GM12878 (cell line): ENCODE results near the gene FCER2. TPM values are rescaled to one million over a fixed set of nuclear protein-coding genes. Genes with fewer than 3 reads are reported as not detected.

Experiments used
- ATAC-seq: fragments of 200-7000 bp; cut with Tn5 transposase; 3 replicates; pipeline ENCODE4 v1.9.1; 2020; ENCODE audit warnings: mild to moderate bottlenecking, moderate library complexity
- BruUV-seq: library from RNA; stranded (reverse); fragments of 400-500 nt; replicated peaks from 2 replicates; lab custom pipeline; 2021; lab: Mats Ljungman, UMichigan
- CTCF ChIA-PET: fragments of 300-600 bp; sonication (Branson Sonifier 250); formaldehyde crosslinking; extraction: SDS; loops from one replicate; lab custom pipeline; 2021; ENCODE audit warnings: inconsistent platforms; lab: Yijun Ruan, JAX
- POLR2A ChIA-PET: fragments of 350-600 bp; formaldehyde crosslinking; extraction: SDS; loops from one replicate; lab custom pipeline; 2021; ENCODE audit warnings: inconsistent platforms; lab: Charles Lee
- RAD21 ChIA-PET: fragments of 300-600 bp; sonication (Branson Sonifier 250); formaldehyde crosslinking; loops from one replicate; lab custom pipeline; 2023; ENCODE audit warnings: antibody characterized with exemption; ENCODE audit not compliant: unreplicated experiment; lab: Charles Lee
- SMC1A ChIA-PET: fragments of 300-600 bp; sonication (Branson Sonifier 250); formaldehyde crosslinking; loops from one replicate; lab custom pipeline; 2023; ENCODE audit not compliant: unreplicated experiment, uncharacterized antibody; lab: Charles Lee
- DNase-seq: peaks from one replicate; pipeline ENCODE4 v3.0.0-alpha.2; 2011; ENCODE audit warnings: low read depth, low spot score
- FAIRE-seq: peaks from 3 replicates; lab custom pipeline; 2011; peaks lifted over from hg19 to GRCh38; lab: Jason Lieb, UNC
- H2AFZ ChIP-seq: 2 replicates; pipeline ENCODE4 v1.6.0; 2011; ENCODE audit warnings: low read depth, low read length, control low read depth; ENCODE audit not compliant: control insufficient read depth
- H3K27ac ChIP-seq: 2 replicates; pipeline ENCODE4 v1.5.1; 2011; ENCODE audit warnings: control low read depth; ENCODE audit not compliant: control insufficient read depth, insufficient read depth
- H3K27me3 ChIP-seq, 2 experiments: replicated peaks in 1 of 2; 2 replicates each; pipeline versions ENCODE4 v1.6.0 to v1.6.1; 2011; ENCODE audit warnings: low read length in 1 of 2; ENCODE audit not compliant: control insufficient read depth in 2 of 2, insufficient read depth in 2 of 2
- H3K36me3 ChIP-seq, 2 experiments: 2 replicates each; pipeline ENCODE4 v1.5.1; 2011; ENCODE audit warnings: low read length in 1 of 2; ENCODE audit not compliant: control insufficient read depth in 2 of 2, insufficient read depth in 2 of 2
- H3K4me1 ChIP-seq: 2 replicates; pipeline ENCODE4 v1.6.1; 2011; ENCODE audit warnings: mild to moderate bottlenecking, low read length, moderate library complexity, mixed read lengths; ENCODE audit not compliant: control insufficient read depth, insufficient read depth
- H3K4me2 ChIP-seq: 2 replicates; pipeline ENCODE4 v1.6.0; 2011; ENCODE audit warnings: control low read depth; ENCODE audit not compliant: control insufficient read depth, insufficient read depth
- H3K4me3 ChIP-seq: fragments of 200-600 bp; sonication (generic); 2 replicates; pipeline ENCODE4 v1.5.1; 2016
- H3K79me2 ChIP-seq: 2 replicates; pipeline ENCODE4 v1.6.0; 2011; ENCODE audit warnings: low read length; ENCODE audit not compliant: control insufficient read depth, insufficient read depth
- H3K9ac ChIP-seq: 2 replicates; pipeline ENCODE4 v1.8.0; 2011; ENCODE audit warnings: low read length, control low read depth, mixed read lengths; ENCODE audit not compliant: control insufficient read depth, insufficient read depth
- H3K9me3 ChIP-seq: replicated peaks from 3 replicates; pipeline ENCODE4 v1.5.1; 2011; ENCODE audit warnings: mild to moderate bottlenecking, low read length; ENCODE audit not compliant: control insufficient read depth, insufficient read depth
- H4K20me1 ChIP-seq: 2 replicates; pipeline ENCODE4 v1.6.0; 2011; ENCODE audit not compliant: control insufficient read depth, insufficient read depth
- BACH1 ChIP-seq: fragments of 450-650 bp; IDR thresholded peaks from 2 replicates; pipeline ENCODE4 v1.6.1; 2017; ENCODE audit warnings: mild to moderate bottlenecking, borderline replicate concordance
- ESRRA ChIP-seq: IDR thresholded peaks from 2 replicates; pipeline ENCODE4 v1.6.1; 2012; ENCODE audit warnings: mild to moderate bottlenecking, low read length, improper control_type of control experiment
- FOXK2 ChIP-seq: fragments of 450-650 bp; IDR thresholded peaks from 2 replicates; pipeline ENCODE4 v1.6.1; 2017; ENCODE audit warnings: mild to moderate bottlenecking, moderate library complexity
- NBN ChIP-seq: fragments of 450-650 bp; IDR thresholded peaks from 2 replicates; pipeline ENCODE4 v1.6.1; 2016
- PRDM15 ChIP-seq: fragments of 450-650 bp; formaldehyde crosslinking; IDR thresholded peaks from 2 replicates; pipeline ENCODE4 v1.4.0; 2020; ENCODE audit warnings: mild to moderate bottlenecking, moderate library complexity
- SRF ChIP-seq, 2 experiments: IDR thresholded peaks; 2 replicates each; pipeline ENCODE4 v1.6.1; 2011; ENCODE audit warnings: low read depth in 2 of 2, low read length in 2 of 2, mild to moderate bottlenecking in 1 of 2, moderate library complexity in 1 of 2
- STAT3 ChIP-seq: IDR thresholded peaks from 2 replicates; pipeline ENCODE4 v1.6.1; 2011; ENCODE audit warnings: low read depth, low read length, improper control_type of control experiment
- SUZ12 ChIP-seq: fragments of 200-600 bp; sonication (generic); IDR thresholded peaks from one replicate; pipeline ENCODE4 v1.6.1; 2018; ENCODE audit warnings: antibody characterized with exemption, mild to moderate bottlenecking; ENCODE audit not compliant: unreplicated experiment
- TAF1 ChIP-seq: IDR thresholded peaks from 2 replicates; pipeline ENCODE4 v1.6.1; 2011; ENCODE audit warnings: mild to moderate bottlenecking, low read depth, low read length, borderline replicate concordance
- TARDBP ChIP-seq: IDR thresholded peaks from 2 replicates; pipeline ENCODE4 v1.6.1; 2016; ENCODE audit warnings: borderline replicate concordance
- ZSCAN29 ChIP-seq: fragments of 450-650 bp; IDR thresholded peaks from 2 replicates; pipeline ENCODE4 v1.6.1; 2017; ENCODE audit warnings: mild to moderate bottlenecking, moderate library complexity
- WGBS: methylation state at CpG from one replicate; pipeline ENCODE4 v1.1.6; 2016; ENCODE audit warnings: low lambda C conversion rate; ENCODE audit not compliant: insufficient replicate concordance, insufficient coverage; ENCODE audit errors: missing lambda C conversion rate; 5-methylcytosine and 5-hydroxymethylcytosine counted together
- in situ Hi-C: fragments of 300-500 bp; cut with MboI; formaldehyde crosslinking; loops from 9 replicates; pipeline ENCODE4 v1.14.3; 2018; ENCODE audit warnings: mixed read lengths
- intact Hi-C: fragments of 100-400 bp; cut with micrococcal nuclease; formaldehyde crosslinking; loops from one replicate; pipeline ENCODE4 v1.14.2; 2022; ENCODE audit not compliant: unreplicated experiment
- polyA plus RNA-seq, 11 experiments: library from polyadenylated mRNA; depleted of rRNA in 4 of 11; unstranded in 6 of 11; stranded (reverse) in 5 of 11; fragments of >200 nt; fragmentation: Nextera tagmentation in 4 of 11; fragmentation: Illumina TruSeq in 1 of 11; extraction: Ambion mirVana in 4 of 11; extraction: Trizol in 1 of 11; gene quantifications; 1 replicate in 1 of 11; 2 replicates in 10 of 11; pipeline versions ENCODE4 v1.2.1 to v1.2.3, GENCODE V29; 2011 to 2016; ENCODE audit warnings: inconsistent platforms in 2 of 11, missing spikeins in 2 of 11, low read depth in 1 of 11
- total RNA-seq, 4 experiments: library from RNA; depleted of rRNA in 3 of 4; stranded (reverse); fragments of >200 nt in 3 of 4; fragmentation: Illumina TruSeq in 1 of 4; extraction: Trizol in 1 of 4; gene quantifications; 2 replicates each; pipeline versions ENCODE4 v1.2.1 to v1.2.3, GENCODE V29; 2013 to 2021
- TF ChIP-seq, protein P1 (sequence below): IDR thresholded peaks from 2 replicates; pipeline ENCODE4 v1.6.1; 2011; ENCODE audit warnings: borderline replicate concordance, low read depth, mild to moderate bottlenecking, moderate library complexity, mixed read lengths, low read length; ENCODE audit not compliant: insufficient read depth; ENCODE audit errors: extremely low read length
- TF ChIP-seq, protein P2 (sequence below): fragments of 450-650 bp; formaldehyde crosslinking; IDR thresholded peaks from 2 replicates; pipeline ENCODE4 v1.4.0; 2022; ENCODE audit warnings: mild to moderate bottlenecking, moderate library complexity

The FCER2 gene
- total and polyA plus RNA-seq, 10 of the 15 experiments (the other 5 are each of a cell fraction or from before 2014, with no cell fraction given): 44.0 to 424 (median 241) TPM

- SMC1A ChIA-PET: interaction anchor here (1.3 to 1.4 kb wide), 2 partner anchors 9 to 71 kb away, joined by 4 read pairs; partner anchors contain the start of genes PET100 and XAB2
- peaks cover 18% of the 10 kb centered on the region for H3K79me2 ChIP-seq
- peaks cover 0 to 7% of the 10 kb centered on the region in 2 experiments; a peak in 2 of 4 replicates for H3K36me3 ChIP-seq
- peaks cover 14% of the 10 kb centered on the region for H3K4me1 ChIP-seq
- no peak overlapping the region for H2AFZ ChIP-seq
- H3K9me3 ChIP-seq: no peaks in the 10 kb centered on the region; the same call in 2 of the 3 replicates
- no peaks in the 10 kb centered on the region for H3K27me3 ChIP-seq
- H3K9ac ChIP-seq: no peak overlapping the region
- H4K20me1 ChIP-seq: no peaks in the 10 kb centered on the region
- BruUV-seq: no TSS peak
- intact Hi-C loops: no loop called here
- 91% methylated on average over 11 of the region's 12 CpGs for WGBS
- FAIRE-seq (no peak), DNase-seq (no peak), ATAC-seq (no peak)
- no peak overlapping the region for H3K4me2 ChIP-seq
- no peak for TF ChIP-seq TARDBP
- TF ChIP-seq PRDM15: no peak
- TF ChIP-seq, protein P1, sequence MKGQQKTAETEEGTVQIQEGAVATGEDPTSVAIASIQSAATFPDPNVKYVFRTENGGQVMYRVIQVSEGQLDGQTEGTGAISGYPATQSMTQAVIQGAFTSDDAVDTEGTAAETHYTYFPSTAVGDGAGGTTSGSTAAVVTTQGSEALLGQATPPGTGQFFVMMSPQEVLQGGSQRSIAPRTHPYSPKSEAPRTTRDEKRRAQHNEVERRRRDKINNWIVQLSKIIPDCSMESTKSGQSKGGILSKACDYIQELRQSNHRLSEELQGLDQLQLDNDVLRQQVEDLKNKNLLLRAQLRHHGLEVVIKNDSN: no peak
- no peak for TF ChIP-seq ZSCAN29
- TF ChIP-seq BACH1: no peak
- TF ChIP-seq SRF (IDR thresholded peaks at IDR 0.05; ENCODE audit: low read depth in 2 of 2, low read length in 2 of 2): no peak
- no peak for TF ChIP-seq NBN
- no peak for TF ChIP-seq FOXK2
- no peak for TF ChIP-seq SUZ12
- TF ChIP-seq, protein P2, sequence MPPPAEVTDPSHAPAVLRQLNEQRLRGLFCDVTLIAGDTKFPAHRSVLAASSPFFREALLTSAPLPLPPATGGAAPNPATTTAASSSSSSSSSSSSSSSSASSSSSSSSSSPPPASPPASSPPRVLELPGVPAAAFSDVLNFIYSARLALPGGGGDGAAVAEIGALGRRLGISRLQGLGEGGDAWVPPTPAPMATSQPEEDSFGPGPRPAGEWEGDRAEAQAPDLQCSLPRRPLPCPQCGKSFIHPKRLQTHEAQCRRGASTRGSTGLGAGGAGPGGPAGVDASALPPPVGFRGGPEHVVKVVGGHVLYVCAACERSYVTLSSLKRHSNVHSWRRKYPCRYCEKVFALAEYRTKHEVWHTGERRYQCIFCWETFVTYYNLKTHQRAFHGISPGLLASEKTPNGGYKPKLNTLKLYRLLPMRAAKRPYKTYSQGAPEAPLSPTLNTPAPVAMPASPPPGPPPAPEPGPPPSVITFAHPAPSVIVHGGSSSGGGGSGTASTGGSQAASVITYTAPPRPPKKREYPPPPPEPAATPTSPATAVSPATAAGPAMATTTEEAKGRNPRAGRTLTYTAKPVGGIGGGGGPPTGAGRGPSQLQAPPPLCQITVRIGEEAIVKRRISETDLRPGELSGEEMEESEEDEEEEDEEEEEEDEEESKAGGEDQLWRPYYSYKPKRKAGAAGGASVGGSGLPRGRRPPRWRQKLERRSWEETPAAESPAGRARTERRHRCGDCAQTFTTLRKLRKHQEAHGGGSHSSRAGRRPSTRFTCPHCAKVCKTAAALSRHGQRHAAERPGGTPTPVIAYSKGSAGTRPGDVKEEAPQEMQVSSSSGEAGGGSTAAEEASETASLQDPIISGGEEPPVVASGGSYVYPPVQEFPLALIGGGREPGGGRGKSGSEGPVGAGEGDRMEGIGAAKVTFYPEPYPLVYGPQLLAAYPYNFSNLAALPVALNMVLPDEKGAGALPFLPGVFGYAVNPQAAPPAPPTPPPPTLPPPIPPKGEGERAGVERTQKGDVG (CRISPR knock-in tag): no peak
- TF ChIP-seq STAT3: no peak
- no peak for TF ChIP-seq ESRRA
- TF ChIP-seq TAF1: no peak
- in situ Hi-C loops: no loop called here
- POLR2A ChIA-PET: interaction anchor here (0.7 to 1.8 kb wide), 2 partner anchors 22 to 28 kb away, joined by 3 to 6 read pairs; no protein-coding TSS in a partner anchor
- RAD21 ChIA-PET: interaction anchor here (1.3 kb wide), 1 partner anchor 71 kb away, joined by 3 read pairs; no protein-coding TSS in a partner anchor
- no peak overlapping the region for H3K4me3 ChIP-seq
- no peak overlapping the region for H3K27ac ChIP-seq
- CTCF ChIA-PET: interaction anchor here (1.3 to 2.2 kb wide), 4 partner anchors 13 to 261 kb away, joined by 3 to 12 read pairs (median 6); no protein-coding TSS in a partner anchor
Measured at GRCh38 chr19:7638802-7639465, 63.0 kb downstream of the FCER2 start.
